NOMO-1 treated with dmso at 0.1 percent for 144 hours (cell line): ENCODE results near the gene KAT6B.
"Not testable (repeated sequence)": the region's sequence is repeated elsewhere in the genome, so short reads cannot be mapped to it uniquely, and the experiment has no call there.

Experiments
- DNase-seq: peaks from one replicate; lab custom pipeline; 2025; ENCODE audit not compliant: unreplicated experiment; lab: John Stamatoyannopoulos, UW

KAT6B gene

DNA sequence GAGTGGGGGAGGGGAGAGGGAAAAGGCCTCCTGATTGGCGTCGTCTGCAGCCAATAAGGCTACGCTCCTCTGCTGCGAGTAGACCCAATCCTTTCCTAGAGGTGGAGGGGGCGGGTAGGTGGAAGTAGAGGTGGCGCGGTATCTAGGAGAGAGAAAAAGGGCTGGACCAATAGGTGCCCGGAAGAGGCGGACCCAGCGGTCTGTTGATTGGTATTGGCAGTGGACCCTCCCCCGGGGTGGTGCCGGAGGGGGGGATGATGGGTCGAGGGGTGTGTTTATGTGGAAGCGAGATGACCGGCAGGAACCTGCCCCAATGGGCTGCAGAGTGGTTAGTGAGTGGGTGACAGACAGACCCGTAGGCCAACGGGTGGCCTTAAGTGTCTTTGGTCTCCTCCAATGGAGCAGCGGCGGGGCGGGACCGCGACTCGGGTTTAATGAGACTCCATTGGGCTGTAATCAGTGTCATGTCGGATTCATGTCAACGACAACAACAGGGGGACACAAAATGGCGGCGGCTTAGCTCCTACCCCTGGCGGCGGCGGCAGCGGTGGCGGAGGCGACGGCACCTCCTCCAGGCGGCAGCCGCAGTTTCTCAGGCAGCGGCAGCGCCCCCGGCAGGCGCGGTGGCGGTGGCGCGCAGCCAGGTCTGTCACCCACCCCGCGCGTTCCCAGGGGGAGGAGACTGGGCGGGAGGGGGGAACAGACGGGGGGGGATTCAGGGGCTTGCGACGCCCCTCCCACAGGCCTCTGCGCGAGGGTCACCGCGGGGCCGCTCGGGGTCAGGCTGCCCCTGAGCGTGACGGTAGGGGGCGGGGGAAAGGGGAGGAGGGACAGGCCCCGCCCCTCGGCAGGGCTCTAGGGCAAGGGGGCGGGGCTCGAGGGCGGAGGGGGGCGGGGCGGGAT lies at the start of gene KAT6B:
TSS of gene KAT6B (plus strand) at position 459 of the 903 bp plus-strand sequence. CDS start 16,258 bp downstream, outside the sequence.
- peak; percentile 99 for DNase-seq

- no peak for DNase-seq
These were observed 47.8 kb upstream of the KAT6B start for GRCh38 chr10:74778436-74779094.

DNA sequence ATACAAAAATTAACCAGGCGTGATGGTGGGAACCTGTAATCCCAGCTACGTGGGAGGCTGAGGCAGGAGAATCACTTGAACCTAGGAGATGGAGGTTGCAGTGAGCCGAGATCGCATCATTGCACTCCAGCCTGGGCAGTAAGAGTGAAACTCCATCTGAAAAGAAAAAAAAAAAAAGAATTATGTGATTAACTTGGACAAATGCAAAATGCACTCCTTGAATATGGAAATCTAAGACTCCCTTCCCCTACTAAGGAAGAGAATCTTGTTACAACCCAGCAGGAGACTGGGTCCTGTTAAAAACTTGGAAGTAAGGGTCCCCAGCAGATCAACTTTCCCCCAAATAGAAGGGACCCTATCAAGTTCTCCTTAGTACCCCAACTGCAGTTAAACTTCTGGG lies 44.5 kb upstream of the KAT6B start:
- DNase-seq = not testable (repeated sequence)

DNA sequence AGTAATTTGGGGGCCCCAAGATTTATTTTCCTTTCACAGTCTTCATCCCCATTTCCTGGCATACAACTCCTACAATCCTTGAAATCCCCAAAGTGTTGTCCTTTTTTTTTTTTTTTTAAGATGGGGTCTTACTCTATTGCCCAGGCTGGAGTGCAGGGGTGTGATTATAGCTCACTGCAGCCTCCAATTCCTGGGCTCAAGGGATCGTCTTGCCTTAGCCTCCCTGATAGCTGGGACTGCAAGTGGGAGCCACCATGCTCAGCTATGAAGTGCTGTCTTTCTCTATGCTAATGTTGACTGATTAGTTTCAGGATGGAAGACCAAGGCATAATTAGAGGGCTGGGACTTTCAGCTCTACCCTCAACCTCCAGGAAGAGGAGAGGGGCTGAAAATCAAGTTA lies 41.9 kb upstream of the KAT6B start:
- no peak for DNase-seq

DNA sequence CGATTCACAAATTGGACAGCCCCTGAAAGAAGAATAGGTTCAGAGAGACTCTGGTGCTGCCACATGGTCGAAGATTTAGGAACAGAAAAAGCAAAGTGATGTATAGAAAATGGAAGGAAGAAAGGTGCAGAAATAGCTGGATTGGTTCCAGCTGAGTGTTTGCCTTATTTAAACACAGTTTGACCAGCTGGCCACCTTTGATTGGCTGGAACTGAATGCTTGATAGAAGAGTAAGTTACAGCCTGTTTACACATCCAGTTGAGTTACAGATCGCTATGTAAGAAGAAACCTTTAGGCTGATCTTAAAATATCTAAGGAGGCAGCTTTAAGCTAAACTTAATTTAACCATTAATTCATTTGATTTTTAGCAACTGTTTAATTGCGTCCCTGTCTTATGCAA lies 40.3 kb upstream of the KAT6B start:
- DNase-seq = no peak

- no peak for DNase-seq
These were observed 38.9 kb upstream of the KAT6B start for GRCh38 chr10:74787457-74787856.

DNA sequence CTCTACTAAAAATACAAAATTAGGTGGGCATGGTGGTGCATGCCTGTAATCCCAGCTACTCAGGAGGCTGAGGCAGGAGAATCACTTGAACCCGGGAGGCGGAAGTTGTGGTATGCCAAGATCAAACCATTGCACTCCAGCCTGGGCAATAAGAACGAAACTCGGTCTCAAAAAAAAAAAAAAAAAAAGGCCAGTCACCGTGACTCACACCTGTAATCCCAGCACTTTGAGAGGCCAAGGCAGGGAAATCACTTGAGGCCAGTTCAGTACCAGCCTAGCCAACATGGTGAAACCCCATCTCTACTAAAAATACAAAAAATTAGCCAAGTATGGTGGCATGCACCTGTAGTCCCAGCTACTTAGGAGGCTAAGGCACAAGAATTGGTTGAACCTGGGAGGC lies 34.4 kb upstream of the KAT6B start:
- not testable (repeated sequence) for DNase-seq

DNA sequence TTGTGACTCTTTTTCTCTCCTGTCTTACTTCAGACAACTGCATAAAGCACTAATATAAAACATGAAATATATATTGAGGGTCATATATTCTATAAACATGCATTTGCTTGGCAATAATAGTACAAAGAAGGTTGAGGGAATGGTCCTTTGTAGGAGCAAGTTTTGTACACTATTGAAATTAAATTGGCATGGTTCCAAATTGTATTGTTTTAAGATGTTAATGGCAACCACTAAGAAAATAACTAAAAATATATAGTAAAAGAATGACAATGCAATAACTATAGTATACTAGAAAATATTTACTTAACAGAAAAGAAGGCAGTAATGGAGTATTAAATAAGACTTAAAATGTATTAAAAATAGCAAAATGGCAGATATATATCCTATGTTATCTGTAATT lies 33.7 kb upstream of the KAT6B start:
- DNase-seq = no peak

GRCh38 chr10:74793240-74793639 lies 33.2 kb upstream of the KAT6B start:
- not testable (repeated sequence) for DNase-seq

GRCh38 chr10:74794531-74794930 lies 31.9 kb upstream of the KAT6B start:
- no peak for DNase-seq

GRCh38 chr10:74797550-74797949 lies 28.9 kb upstream of the KAT6B start:
- DNase-seq = no peak

- no peak for DNase-seq
These were observed 26.6 kb upstream of the KAT6B start for GRCh38 chr10:74799721-74800221.

DNA sequence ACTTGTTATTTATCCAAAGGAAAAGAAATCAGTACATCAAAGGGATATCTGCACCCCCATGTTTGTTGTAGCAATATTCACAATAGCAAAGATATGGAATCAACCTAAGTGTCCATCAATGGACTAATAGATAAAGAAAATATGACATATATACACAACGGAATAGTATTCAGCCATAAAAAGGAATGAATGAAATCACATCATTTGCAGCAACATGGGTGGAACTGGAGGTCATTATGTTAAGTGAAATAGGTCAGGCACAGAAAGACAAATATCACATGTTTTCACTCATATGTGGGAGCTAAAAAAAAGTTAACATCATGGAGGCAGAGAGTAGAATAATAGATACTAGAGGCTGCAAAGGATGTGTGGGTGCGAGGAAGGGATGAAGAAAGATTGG lies 25.0 kb upstream of the KAT6B start:
- DNase-seq = no peak

- no peak for DNase-seq
These were observed 17.9 kb upstream of the KAT6B start for GRCh38 chr10:74808501-74808900.

GRCh38 chr10:74810087-74810486 lies 16.3 kb upstream of the KAT6B start:
- DNase-seq = no peak

- DNase-seq = no peak
These were observed 12.8 kb upstream of the KAT6B start for GRCh38 chr10:74813381-74814259.

- no peak for DNase-seq
These were observed 11.6 kb upstream of the KAT6B start for GRCh38 chr10:74814797-74815196.

DNA sequence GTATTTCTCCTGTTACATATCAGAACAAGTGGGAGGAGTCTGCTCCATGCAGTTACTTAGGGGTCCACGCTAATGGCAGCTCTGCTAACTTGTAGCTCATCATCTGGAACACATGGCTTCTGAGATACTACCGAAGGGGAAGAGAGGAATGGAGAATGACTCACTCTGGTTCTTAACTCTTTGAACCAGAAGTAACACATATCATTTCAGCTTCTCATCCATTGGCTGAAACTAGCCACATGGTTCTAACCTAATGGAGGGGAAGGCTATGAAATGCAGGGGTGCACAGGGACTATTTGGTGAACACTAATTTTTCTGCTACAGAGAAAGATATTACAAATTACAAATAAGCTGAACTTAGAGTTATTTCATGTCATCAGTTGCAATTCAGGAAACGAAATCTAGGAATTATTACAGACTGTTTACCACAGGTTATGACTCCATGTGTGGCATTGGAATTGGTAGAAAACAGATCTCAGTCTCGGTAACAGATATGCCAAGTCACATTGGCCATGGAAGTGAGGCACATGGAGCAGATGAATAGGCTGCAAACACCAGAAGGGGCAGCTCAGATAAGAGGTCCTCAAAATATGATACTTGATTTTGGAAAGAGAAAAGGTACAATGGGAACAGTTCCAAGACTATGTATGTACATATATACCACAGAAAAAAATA lies 9.4 kb upstream of the KAT6B start:
- no peak for DNase-seq

- DNase-seq = no peak
These were observed 4.9 kb upstream of the KAT6B start for GRCh38 chr10:74821501-74821900.

GRCh38 chr10:74822101-74822500 lies 4.3 kb upstream of the KAT6B start:
- DNase-seq = no peak
